Aorta (tissue), 5 donors: ENCODE data around the gene RGL2. TPM values are rescaled to one million over a fixed set of nuclear protein-coding genes. Genes with fewer than 3 reads are reported as not detected.
A peak's percentile ranks its signal among the peaks of the same experiment; 100 is the strongest.

Source experiments
- ATAC-seq: fragments of 200-7000 bp; cut with Tn5 transposase; one replicate; pipeline ENCODE4 v1.9.1; 2022; ENCODE audit warnings: moderate library complexity; ENCODE audit not compliant: low FRiP score
- DNase-seq, 2 donors: peaks; one replicate each; pipeline ENCODE4 v3.0.0-alpha.2; 2020
- H3K27ac ChIP-seq, 2 donors: one replicate each; pipeline ENCODE4 v1.5.1; 2013; ENCODE audit warnings: low read length in 2 of 2, mild to moderate bottlenecking in 2 of 2, moderate library complexity in 2 of 2, control low read depth in 1 of 2, inconsistent platforms in 1 of 2, low read depth in 1 of 2
- H3K27me3 ChIP-seq, 2 donors: one replicate each; pipeline ENCODE4 v1.6.1; 2013; ENCODE audit warnings: control low read depth in 1 of 2, low read length in 1 of 2, mild to moderate bottlenecking in 1 of 2, moderate library complexity in 1 of 2; ENCODE audit not compliant: insufficient read depth in 2 of 2, control insufficient read depth in 1 of 2
- H3K36me3 ChIP-seq, 2 donors: one replicate each; pipeline ENCODE4 v1.6.1; 2013; ENCODE audit warnings: control low read depth in 1 of 2, low read length in 1 of 2, mild to moderate bottlenecking in 1 of 2; ENCODE audit not compliant: insufficient read depth in 2 of 2, control insufficient read depth in 1 of 2
- H3K4me1 ChIP-seq, 2 donors: one replicate each; pipeline ENCODE4 v1.6.1; 2013; ENCODE audit warnings: low read length in 2 of 2, control low read depth in 1 of 2, mild to moderate bottlenecking in 1 of 2, moderate library complexity in 1 of 2; ENCODE audit not compliant: insufficient read depth in 2 of 2, control insufficient read depth in 1 of 2
- H3K4me3 ChIP-seq, 2 donors: one replicate each; pipeline ENCODE4 v1.5.1; 2013; ENCODE audit warnings: low read length in 2 of 2, control low read depth in 1 of 2, mild to moderate bottlenecking in 1 of 2
- H3K9me3 ChIP-seq: one replicate; pipeline ENCODE4 v1.6.1; 2013; ENCODE audit warnings: mild to moderate bottlenecking, low read length; ENCODE audit not compliant: control insufficient read depth
- WGBS, 2 donors: extraction: QIAGEN DNeasy Blood & Tissue Kit; methylation state at CpG; one replicate each; pipeline ENCODE4 v1.1.7; 2013; 5-methylcytosine and 5-hydroxymethylcytosine counted together
- intact Hi-C, 2 donors: fragments of 100-400 bp; cut with DNase I; formaldehyde crosslinking; loops; one replicate each; pipeline versions ENCODE4 v1.14.2 to v1.15.0; 2022
- polyA plus RNA-seq, 2 donors: library from polyadenylated mRNA; stranded (reverse); fragments of 200-250 nt; gene quantifications; one replicate each; pipeline ENCODE4 v1.2.3, GENCODE V29; 2013
- total RNA-seq, 2 donors: library from RNA; stranded (reverse); fragmentation: NEBNext Ultra II Directional; extraction: Animal tissue kit (Norgen Biotek cat#: 25700); gene quantifications; one replicate each; pipeline ENCODE4 v1.2.1, GENCODE V29; 2021
- donor health status: healthy with polysubstance abuse.
- donor health status: Bipolar disorder and iron deficiency.
- donor health status: DM: no; HTN: no; CAD: no.
- donor health status: DM: no; HTN: no; CAD: no.
- donor health status: DM: yes; HTN: yes; CAD: no.

RGL2 gene
- total and polyA plus RNA-seq, 4 donors, result 20.3 to 178 (median 89.2) TPM

GRCh38 chr6:33318426-33319073 is 19.8 kb upstream of the RGL2 start:
- Histone ChIP-seq H3K27ac (peak overlapping the region in 1 of 2 donors; percentile 55), H3K4me3 (no peak overlapping the region), H3K9me3 (no peaks in the 10 kb centered on the region), H3K27me3 (no peaks in the 10 kb centered on the region), H3K36me3 (peaks cover 0 to 2% of the 10 kb centered on the region in 2 donors), H3K4me1 (peaks cover 0 to 4% of the 10 kb centered on the region in 2 donors)
- WGBS, 2 donors, result 60 to 65% methylated on average over 8 of the region's 8 CpGs
- intact Hi-C loops, result no loop called here
- ATAC-seq, result no peak
- no peak for DNase-seq

DNA sequence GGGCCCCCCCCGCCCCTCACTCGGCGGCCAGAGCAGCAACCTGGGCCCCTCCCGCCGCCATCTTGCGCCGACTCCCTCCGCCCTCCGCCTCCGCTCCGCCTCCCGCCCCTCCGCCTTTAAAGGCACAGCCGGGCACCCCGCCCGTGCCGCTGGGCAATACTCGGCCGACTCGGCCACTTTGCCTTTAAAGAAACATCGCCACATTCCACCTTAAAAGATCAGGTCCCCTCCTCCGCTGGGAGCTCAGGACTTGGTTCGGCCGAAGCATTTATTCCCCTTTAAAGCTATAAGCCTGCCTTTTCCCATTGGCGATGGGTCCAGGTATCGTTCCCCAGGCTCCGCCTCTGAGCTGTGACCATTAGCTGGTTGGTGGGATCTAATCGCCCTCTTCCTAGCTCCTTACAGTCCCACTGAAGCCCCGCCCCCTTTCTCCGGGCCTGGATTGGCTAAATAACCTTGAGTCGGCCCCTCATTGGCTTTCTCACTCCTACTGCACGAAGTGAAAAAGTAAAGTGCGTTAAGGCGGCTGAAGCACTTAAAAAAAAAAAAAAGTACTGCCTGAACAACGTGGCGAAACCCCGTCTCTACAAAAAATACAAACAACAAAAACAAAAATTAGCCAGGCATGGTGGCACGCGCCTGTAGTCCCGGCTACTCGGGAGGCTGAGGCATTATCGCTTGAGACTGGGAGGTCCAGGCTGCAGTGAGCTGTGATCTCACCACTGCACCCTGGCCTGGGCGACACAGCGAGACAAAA is 19.1 kb upstream of the RGL2 start, which contains the start of gene ZBTB22:
Gene ZBTB22 (minus strand): TSS at position 76 of the 757 bp plus-strand sequence. CDS start 828 bp downstream, outside the sequence.
- Histone ChIP-seq H3K4me3 (peak within 1 kb of the TSS in 1 of 2 donors; percentile 45), H3K27ac (peak within 1 kb of the TSS in 1 of 2 donors; percentile 67), H3K4me1 (peaks cover 0 to 4% of the 10 kb centered on the region in 2 donors), H3K9me3 (no peaks in the 10 kb centered on the region), H3K36me3 (peaks cover 0 to 2% of the 10 kb centered on the region in 2 donors), H3K27me3 (no peaks in the 10 kb centered on the region)
- 1% methylated on average over 44 of the region's 44 CpGs for WGBS, 2 donors
- intact Hi-C loops, result loop anchor here in 1 of 2 donors (2.0 kb wide), 1 partner anchor 345 kb away; no protein-coding TSS in a partner anchor
- DNase-seq (peak; percentile 99 to 100), ATAC-seq (peak; percentile 87)

DNA sequence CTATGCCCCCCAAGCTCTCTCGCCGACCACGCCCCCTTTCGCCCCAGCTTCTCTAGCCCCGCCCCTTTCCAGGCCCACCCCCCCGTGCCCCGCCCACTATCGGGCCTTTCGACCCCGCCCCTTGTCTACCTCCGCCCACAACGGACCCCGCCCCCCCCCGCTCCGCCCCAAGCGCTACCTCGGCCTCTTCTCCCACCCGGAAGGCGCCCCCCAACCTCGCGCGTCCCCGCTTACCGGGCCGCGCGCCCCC is 18.6 kb upstream of the RGL2 start:
- DNase-seq, result peak in 1 of 2 donors; percentile 87
- no peaks in the 10 kb centered on the region for H3K27me3 ChIP-seq
- no peaks in the 10 kb centered on the region for H3K9me3 ChIP-seq
- H3K4me1 ChIP-seq, result peaks cover 0 to 4% of the 10 kb centered on the region in 2 donors
- H3K4me3 ChIP-seq, result peak overlapping the region in 1 of 2 donors; percentile 45
- WGBS, 2 donors, result 0 to 2% methylated on average over 11 to 27 of the region's 27 CpGs
- intact Hi-C loops, result loop anchor here in 1 of 2 donors (2.0 kb wide), 1 partner anchor 345 kb away; no protein-coding TSS in a partner anchor
- no peak for ATAC-seq
- peaks cover 0 to 2% of the 10 kb centered on the region in 2 donors for H3K36me3 ChIP-seq
- H3K27ac ChIP-seq, result no peak overlapping the region

DNA sequence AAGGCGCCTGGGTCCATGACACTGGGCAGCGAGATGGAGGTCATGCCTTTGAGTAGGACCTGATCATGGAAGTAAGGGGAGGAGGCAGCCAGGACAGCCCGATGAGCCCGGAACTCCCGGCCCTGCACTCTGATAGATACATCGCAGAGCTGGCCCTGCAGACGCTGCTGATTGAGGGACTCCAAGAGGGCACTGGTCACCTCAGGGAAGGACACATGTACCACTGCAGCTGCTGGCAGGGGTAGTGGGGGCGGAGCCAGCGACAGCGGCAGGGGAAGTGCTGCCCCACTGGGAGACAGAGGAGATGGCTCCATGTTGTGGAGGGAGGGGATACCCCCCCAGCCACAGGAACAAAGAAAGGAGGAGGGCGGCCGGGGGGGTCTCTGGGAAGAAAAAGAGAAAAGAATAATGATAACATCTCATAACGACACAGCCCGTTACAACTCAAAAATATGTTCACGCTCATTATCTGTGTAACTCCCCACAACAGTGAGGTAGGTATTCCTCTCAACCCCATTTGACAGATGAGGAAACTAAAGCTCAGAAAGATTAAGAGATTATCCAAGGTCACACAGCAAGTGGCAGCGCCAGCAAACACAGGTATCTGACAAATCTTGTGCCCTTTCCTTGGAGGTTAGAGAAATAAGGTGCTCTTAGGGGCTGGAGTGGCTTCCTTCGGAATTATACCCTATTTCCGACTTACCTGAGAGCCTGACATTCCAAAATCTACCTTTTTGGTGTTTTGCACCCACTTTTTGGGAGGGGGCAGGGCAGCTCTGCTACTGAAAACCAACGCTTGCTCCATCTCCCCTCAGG is 18.1 kb upstream of the RGL2 start:
- peaks cover 0 to 2% of the 10 kb centered on the region in 2 donors for H3K36me3 ChIP-seq
- H3K9me3 ChIP-seq, result no peaks in the 10 kb centered on the region
- 72 to 77% methylated on average over 19 of the region's 19 CpGs for WGBS, 2 donors
- H3K4me3 ChIP-seq, result no peak overlapping the region
- H3K27ac ChIP-seq, result no peak overlapping the region
- DNase-seq, result no peak
- H3K4me1 ChIP-seq, result peaks cover 0 to 3% of the 10 kb centered on the region in 2 donors
- ATAC-seq, result no peak
- no peaks in the 10 kb centered on the region for H3K27me3 ChIP-seq
- intact Hi-C loops, result loop anchor here in 1 of 2 donors (2.0 kb wide), 1 partner anchor 344 kb away; no protein-coding TSS in a partner anchor

- 84 to 86% methylated on average over 17 of the region's 17 CpGs for WGBS, 2 donors
- no peaks in the 10 kb centered on the region for H3K27me3 ChIP-seq
- H3K4me1 ChIP-seq, result no peaks in the 10 kb centered on the region
- H3K9me3 ChIP-seq, result no peaks in the 10 kb centered on the region
- ATAC-seq (no peak), DNase-seq (no peak)
- no peak overlapping the region for H3K27ac ChIP-seq
- intact Hi-C loops, result loop anchor here in 1 of 2 donors (2.0 kb wide), 1 partner anchor 343 kb away; no protein-coding TSS in a partner anchor
- H3K36me3 ChIP-seq, result peaks cover 0 to 2% of the 10 kb centered on the region in 2 donors
- no peak overlapping the region for H3K4me3 ChIP-seq
Measured at GRCh38 chr6:33315793-33316602, 17.3 kb upstream of the RGL2 start.

GRCh38 chr6:33314943-33315792 is 16.4 kb upstream of the RGL2 start:
- Histone ChIP-seq H3K27me3 (no peaks in the 10 kb centered on the region), H3K27ac (peak overlapping the region in 1 of 2 donors; percentile 9), H3K9me3 (no peaks in the 10 kb centered on the region), H3K4me1 (no peaks in the 10 kb centered on the region), H3K4me3 (no peak overlapping the region), H3K36me3 (peaks cover 0 to 2% of the 10 kb centered on the region in 2 donors)
- ATAC-seq (no peak), DNase-seq (peak; percentile 67 to 84)
- intact Hi-C loops, result loop anchor here in 1 of 2 donors (5.0 kb wide), 1 partner anchor 38 kb away; the partner anchor contains the start of gene B3GALT4
- 39 to 44% methylated on average over 47 of the region's 47 CpGs for WGBS, 2 donors

GRCh38 chr6:33314515-33314942 is 15.8 kb upstream of the RGL2 start:
- intact Hi-C loops, result loop anchor here in 1 of 2 donors (5.0 kb wide), 1 partner anchor 37 kb away; the partner anchor contains the start of gene B3GALT4
- H3K27me3 ChIP-seq, result no peaks in the 10 kb centered on the region
- no peaks in the 10 kb centered on the region for H3K4me1 ChIP-seq
- H3K4me3 ChIP-seq, result peak overlapping the region; percentile 83 to 91
- WGBS, 2 donors, result 3 to 4% methylated on average over 10 of the region's 10 CpGs
- peak; percentile 81 to 89 for DNase-seq
- H3K36me3 ChIP-seq, result peaks cover 0 to 2% of the 10 kb centered on the region in 2 donors
- no peaks in the 10 kb centered on the region for H3K9me3 ChIP-seq
- peak; percentile 56 for ATAC-seq
- peak overlapping the region; percentile 22 to 36 for H3K27ac ChIP-seq
